ES-I3 (cell line): ENCODE results near the gene ZNF223.

Source experiments
- H3K36me3 ChIP-seq: 2 replicates; pipeline ENCODE4 v1.6.1; 2013; ENCODE audit warnings: mild to moderate bottlenecking, low read length, control low read depth, moderate library complexity; ENCODE audit not compliant: insufficient read depth
- H3K4me1 ChIP-seq: 2 replicates; pipeline ENCODE4 v1.6.1; 2013; ENCODE audit warnings: mild to moderate bottlenecking, control low read depth, low read length; ENCODE audit not compliant: insufficient read depth
- H3K9ac ChIP-seq: 2 replicates; pipeline ENCODE4 v1.6.1; 2013; ENCODE audit warnings: low read depth, mild to moderate bottlenecking, low read length, moderate library complexity
- H3K9me3 ChIP-seq: 2 replicates; pipeline ENCODE4 v1.6.1; 2013; ENCODE audit warnings: mild to moderate bottlenecking, low read length, moderate library complexity; ENCODE audit not compliant: control insufficient read depth, insufficient read depth

Gene ZNF223

DNA sequence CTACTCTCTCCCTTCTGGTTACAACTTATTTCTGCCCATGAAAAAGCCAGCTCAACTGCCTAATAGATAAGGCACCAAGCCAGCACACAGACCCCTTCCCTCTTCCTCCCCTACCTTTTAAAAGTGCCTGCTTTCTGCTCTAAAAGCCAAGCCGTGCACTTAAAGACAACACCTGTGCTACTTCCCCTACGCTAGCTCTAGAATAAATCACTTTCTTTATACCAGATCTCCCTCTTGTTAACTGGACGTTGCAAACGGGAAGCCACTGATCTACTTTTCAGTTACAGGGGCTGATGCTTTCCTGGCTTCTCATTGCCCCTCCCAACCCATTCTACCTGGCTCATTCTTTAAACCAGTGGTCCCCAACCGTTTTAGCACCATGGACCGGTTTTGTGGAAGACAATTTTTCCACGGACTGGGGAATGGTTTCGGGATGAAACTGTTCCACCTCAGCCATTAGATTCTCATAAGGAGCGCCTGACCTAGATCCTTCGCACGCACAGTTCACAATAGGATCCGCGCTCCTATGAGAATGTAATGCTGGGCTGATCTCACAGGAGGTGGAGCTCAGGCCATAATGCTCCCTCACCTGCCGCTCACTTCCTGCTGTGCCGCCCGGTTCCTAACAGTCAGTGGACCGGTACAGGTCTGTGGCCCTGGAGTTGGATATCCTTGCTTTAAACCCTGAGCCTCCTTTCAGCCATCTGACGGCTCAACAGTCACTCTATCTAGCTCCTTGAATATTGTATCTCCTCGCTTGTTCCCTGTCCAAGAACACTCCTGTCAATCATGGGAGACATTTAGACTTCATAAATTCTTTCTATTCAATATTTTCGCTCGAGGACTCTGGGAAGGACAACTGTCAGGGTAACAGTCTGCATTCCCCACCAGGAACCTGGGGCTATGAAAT, 841 bp upstream of the ZNF223 start:
- H3K9me3 ChIP-seq, result no peaks in the 10 kb centered on the region
- peak overlapping the region; percentile 59; the same call in 1 of the 2 replicates for H3K9ac ChIP-seq
- H3K4me1 ChIP-seq, result no peaks in the 10 kb centered on the region
- no peaks in the 10 kb centered on the region for H3K36me3 ChIP-seq

GRCh38 chr19:44055870-44056269, 4.0 kb downstream of the ZNF223 start:
- H3K9me3 ChIP-seq, result no peaks in the 10 kb centered on the region
- H3K4me1 ChIP-seq, result no peaks in the 10 kb centered on the region
- H3K36me3 ChIP-seq, result no peaks in the 10 kb centered on the region; the same call in 1 of the 2 replicates
- no peak overlapping the region for H3K9ac ChIP-seq

DNA sequence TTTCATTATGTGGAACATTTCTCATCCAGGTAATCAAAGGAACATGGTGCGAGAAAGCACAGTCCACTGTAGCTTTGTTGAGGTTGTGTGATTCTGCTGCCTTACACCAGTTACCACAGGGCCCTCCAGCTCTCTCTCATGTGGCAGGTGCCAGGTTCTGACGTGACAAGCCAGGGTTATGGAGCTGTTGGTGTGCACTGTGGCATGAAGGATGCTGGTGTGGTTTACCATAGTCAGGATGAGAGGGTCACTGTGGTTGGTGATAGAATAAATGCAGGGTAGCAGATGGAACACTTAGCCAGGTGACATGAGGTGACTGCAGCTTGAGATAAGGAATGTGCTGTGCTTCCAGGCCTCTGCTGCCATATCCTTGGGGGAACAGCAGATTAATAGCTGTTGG, 7.4 kb downstream of the ZNF223 start:
- H3K9ac ChIP-seq, result no peak overlapping the region
- H3K36me3 ChIP-seq, result no peaks in the 10 kb centered on the region; the same call in 1 of the 2 replicates
- H3K9me3 ChIP-seq, result no peaks in the 10 kb centered on the region
- no peaks in the 10 kb centered on the region for H3K4me1 ChIP-seq

DNA sequence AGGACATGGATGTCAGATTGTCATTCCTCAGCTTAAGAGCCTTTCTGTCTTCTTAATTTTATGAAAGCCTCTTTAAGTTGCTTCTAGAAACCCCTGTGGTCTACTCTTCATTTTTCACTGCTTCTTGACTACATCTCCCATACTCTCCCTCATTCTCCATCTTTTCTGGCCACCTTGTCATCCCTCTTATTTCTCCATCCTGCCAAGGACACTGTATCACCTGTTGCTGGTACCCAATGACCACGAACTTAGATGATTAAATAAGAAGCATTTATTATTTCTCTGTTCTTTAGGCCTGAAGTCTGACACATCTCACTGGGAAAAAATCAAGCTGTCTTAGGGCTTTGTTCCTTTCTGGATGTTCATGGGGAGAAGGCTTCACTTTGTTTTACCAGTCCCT, 9.2 kb downstream of the ZNF223 start:
- H3K36me3 ChIP-seq, result peaks cover 3% of the 10 kb centered on the region; the same call in 1 of the 2 replicates
- H3K9ac ChIP-seq, result no peak overlapping the region
- H3K9me3 ChIP-seq, result peaks cover 3% of the 10 kb centered on the region; the same call in 1 of the 2 replicates
- H3K4me1 ChIP-seq, result no peaks in the 10 kb centered on the region

GRCh38 chr19:44066305-44066704, 14.5 kb downstream of the ZNF223 start:
- Histone ChIP-seq H3K9me3 (peaks cover 5% of the 10 kb centered on the region; the same call in 1 of the 2 replicates), H3K9ac (no peak overlapping the region), H3K36me3 (peaks cover 8% of the 10 kb centered on the region; the same call in 1 of the 2 replicates), H3K4me1 (no peaks in the 10 kb centered on the region)

DNA sequence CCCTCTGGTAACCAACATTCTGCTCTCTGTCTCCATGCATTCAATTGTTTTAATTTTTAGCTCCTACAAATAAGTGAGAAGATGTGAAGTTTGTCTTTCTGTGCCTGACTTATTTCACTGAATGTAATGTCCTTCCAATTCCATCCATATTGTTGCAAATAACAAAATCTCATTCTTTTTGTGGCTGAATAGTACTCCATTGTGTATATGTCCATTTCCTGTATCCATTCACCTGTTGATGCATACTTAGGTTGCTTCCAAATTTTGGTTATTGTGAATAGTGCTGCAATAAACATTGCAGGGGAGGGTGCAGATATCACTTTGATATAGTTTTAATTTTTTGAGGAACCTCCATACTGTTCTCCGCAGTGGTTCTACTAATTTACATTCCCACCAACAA, 17.6 kb downstream of the ZNF223 start:
- peaks cover 8% of the 10 kb centered on the region; the same call in 1 of the 2 replicates for H3K36me3 ChIP-seq
- H3K9me3 ChIP-seq, result peaks cover 5% of the 10 kb centered on the region; the same call in 1 of the 2 replicates
- no peaks in the 10 kb centered on the region for H3K4me1 ChIP-seq
- no peak overlapping the region for H3K9ac ChIP-seq

GRCh38 chr19:44071824-44072542, 20.1 kb downstream of the ZNF223 start, which contains the start of gene ZNF284:
Gene ZNF284, plus strand, starts transcription at chr19:44072159. Its CDS starts 4,231 bp downstream, at chr19:44076390.
- Histone ChIP-seq H3K4me1 (no peaks in the 10 kb centered on the region), H3K9me3 (no peaks in the 10 kb centered on the region), H3K36me3 (no peaks in the 10 kb centered on the region), H3K9ac (peak within 1 kb of the TSS; percentile 65)

DNA sequence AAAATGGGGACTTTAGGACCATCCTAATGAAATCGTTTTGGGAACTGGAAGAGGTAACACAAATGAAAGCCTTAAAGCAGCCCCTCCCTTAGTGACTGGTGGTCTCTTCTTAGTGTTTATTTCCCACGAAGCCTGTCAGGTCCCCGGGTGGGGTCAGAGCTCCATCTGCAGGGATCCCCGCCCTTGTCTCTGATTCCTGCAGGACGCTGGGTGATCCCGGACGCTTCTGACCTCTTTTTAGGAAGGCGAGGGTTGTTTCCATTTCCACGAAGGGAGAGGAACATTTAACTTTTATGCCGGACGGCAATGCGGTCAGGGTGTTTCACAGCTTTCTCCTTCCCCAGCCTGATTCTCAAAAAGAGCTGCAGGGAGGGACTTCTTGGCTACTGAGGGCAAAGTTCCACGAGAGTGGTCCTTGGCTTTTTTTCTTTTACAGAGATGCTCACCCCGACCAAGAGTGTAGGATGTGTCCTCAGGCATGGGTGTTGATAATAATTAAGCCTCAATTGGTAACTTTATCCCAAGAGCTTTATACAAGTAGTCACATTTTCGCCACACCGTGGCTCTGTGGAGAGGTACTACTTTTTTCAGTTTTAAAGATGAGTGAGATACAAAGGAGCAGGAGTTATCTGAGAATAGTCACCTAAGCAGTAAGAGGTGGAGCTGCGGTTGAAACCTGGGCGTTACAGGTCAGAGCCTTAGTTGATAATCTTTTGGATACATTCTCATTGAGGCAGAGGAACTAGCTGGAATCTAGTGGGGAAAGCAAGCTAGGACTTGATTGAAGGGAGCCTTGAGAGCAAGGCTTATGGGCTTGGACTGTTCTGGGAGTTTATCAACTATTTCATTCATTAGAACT, 20.9 kb downstream of the ZNF223 start:
- H3K9me3 ChIP-seq, result no peaks in the 10 kb centered on the region
- H3K4me1 ChIP-seq, result no peaks in the 10 kb centered on the region
- peak overlapping the region; percentile 65 for H3K9ac ChIP-seq
- H3K36me3 ChIP-seq, result no peaks in the 10 kb centered on the region

GRCh38 chr19:44076325-44076724, 24.5 kb downstream of the ZNF223 start:
- no peaks in the 10 kb centered on the region for H3K4me1 ChIP-seq
- 0 out of 2 replicates have a peak, but pooled peaks cover 2% of the 10 kb centered on the region for H3K36me3 ChIP-seq
- H3K9ac ChIP-seq, result no peak overlapping the region
- H3K9me3 ChIP-seq, result no peaks in the 10 kb centered on the region

GRCh38 chr19:44092108-44092507, 40.3 kb downstream of the ZNF223 start:
- H3K36me3 ChIP-seq, result no peaks in the 10 kb centered on the region
- no peak overlapping the region for H3K9ac ChIP-seq
- no peaks in the 10 kb centered on the region for H3K4me1 ChIP-seq
- H3K9me3 ChIP-seq, result no peaks in the 10 kb centered on the region

GRCh38 chr19:44093931-44094765, 42.3 kb downstream of the ZNF223 start, which contains the start of gene ZNF224:
Gene ZNF224, plus strand, starts transcription at chr19:44094361. Its CDS starts 3,513 bp downstream, at chr19:44097874.
- Histone ChIP-seq H3K9me3 (no peaks in the 10 kb centered on the region), H3K9ac (peak within 1 kb of the TSS; percentile 91), H3K36me3 (peaks cover 3% of the 10 kb centered on the region; the same call in 1 of the 2 replicates), H3K4me1 (no peaks in the 10 kb centered on the region)

DNA sequence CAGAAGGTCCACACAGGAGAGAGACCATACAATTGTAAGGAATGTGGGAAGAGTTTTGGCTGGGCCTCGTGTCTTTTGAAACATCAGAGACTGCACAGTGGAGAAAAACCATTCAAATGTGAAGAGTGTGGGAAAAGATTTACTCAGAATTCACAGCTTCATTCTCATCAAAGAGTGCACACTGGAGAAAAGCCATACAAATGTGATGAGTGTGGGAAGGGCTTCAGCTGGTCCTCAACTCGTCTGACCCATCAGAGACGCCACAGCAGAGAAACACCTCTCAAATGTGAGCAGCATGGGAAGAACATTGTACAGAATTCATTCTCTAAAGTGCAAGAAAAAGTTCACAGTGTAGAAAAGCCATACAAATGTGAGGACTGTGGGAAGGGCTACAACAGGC, 55.9 kb downstream of the ZNF223 start:
- peaks cover 25% of the 10 kb centered on the region for H3K36me3 ChIP-seq
- H3K9ac ChIP-seq, result no peak overlapping the region
- peaks cover 8% of the 10 kb centered on the region for H3K9me3 ChIP-seq
- H3K4me1 ChIP-seq, result no peaks in the 10 kb centered on the region

GRCh38 chr19:44109458-44109857, 57.6 kb downstream of the ZNF223 start:
- Histone ChIP-seq H3K9me3 (peaks cover 8% of the 10 kb centered on the region), H3K36me3 (peaks cover 25% of the 10 kb centered on the region), H3K9ac (no peak overlapping the region), H3K4me1 (no peaks in the 10 kb centered on the region)
